ENCODE results near the gene UBE2L3. TPM values are rescaled to one million over a fixed set of nuclear protein-coding genes. Genes with fewer than 3 reads are reported as not detected.
A peak's percentile ranks its signal among the peaks of the same experiment; 100 is the strongest.

The UBE2L3 gene
- total and polyA plus RNA-seq, 2 experiments from 2014 or later: 86.3 to 136 TPM

- TF ChIP-seq CREB1 (CRISPR knock-in tag; IDR thresholded peaks at IDR 0.05; ENCODE audit: low read depth): no peak
Measured at GRCh38 chr22:21665047-21665851, 97.7 kb downstream of the UBE2L3 start (continued).

GRCh38 chr22:21666786-21667185 lies 99.3 kb downstream of the UBE2L3 start:
- peaks cover 14% of the 10 kb centered on the region; the same call in 1 of the 2 replicates for H3K36me3 ChIP-seq (ENCODE audit: insufficient read depth)
- H3K27ac Mint-ChIP-seq: peak overlapping the region; percentile 94; the same call in 1 of the 2 replicates
- peaks cover 11% of the 10 kb centered on the region for H3K27me3 Mint-ChIP-seq (ENCODE audit: insufficient read depth, low read depth, poor library complexity)
- H3K4me1 Mint-ChIP-seq: peaks cover 10% of the 10 kb centered on the region
- no peaks in the 10 kb centered on the region; the same call in 1 of the 3 replicates for H3K9me3 Mint-ChIP-seq
- ATAC-seq: peak; percentile 17
- DNase-seq (ENCODE audit: low spot score): peak; percentile 51
- no peak overlapping the region for H2AFZ ChIP-seq
- H3K4me3 ChIP-seq: peak overlapping the region; percentile 99
- H3K4me1 ChIP-seq (ENCODE audit: insufficient read depth): no peaks in the 10 kb centered on the region
- H3K9me2 ChIP-seq (ENCODE audit: insufficient read depth): no peaks in the 10 kb centered on the region
- no peaks in the 10 kb centered on the region; the same call in 1 of the 2 replicates for H4K20me1 ChIP-seq (replicated peaks; ENCODE audit: insufficient read depth)
- peaks cover 12% of the 10 kb centered on the region; the same call in 2 of the 3 replicates for H3K36me3 Mint-ChIP-seq (ENCODE audit: low read depth)
- H3K27ac ChIP-seq (ENCODE audit: low read depth): peak overlapping the region; percentile 96
- peak overlapping the region; percentile 98 for H3K4me3 Mint-ChIP-seq
- H3F3A ChIP-seq (replicated peaks; ENCODE audit: low read depth): 0 out of 2 replicates have a peak, but pooled peaks cover 9% of the 10 kb centered on the region
- no peaks in the 10 kb centered on the region for H3K27me3 ChIP-seq (ENCODE audit: insufficient read depth)
- H3K79me2 ChIP-seq (replicated peaks; ENCODE audit: insufficient read depth): peaks cover 14% of the 10 kb centered on the region
- H3K4me2 ChIP-seq: peak overlapping the region; percentile 82
- TF ChIP-seq ZNF114 (CRISPR knock-in tag; IDR thresholded peaks at IDR 0.05): no peak
- no peak for TF ChIP-seq REST (IDR thresholded peaks at IDR 0.05; ENCODE audit: unreplicated experiment)
- TF ChIP-seq ZNF331 (CRISPR knock-in tag; IDR thresholded peaks at IDR 0.05; ENCODE audit: low read depth): no peak
- no peak for TF ChIP-seq ZNF462 (CRISPR knock-in tag; IDR thresholded peaks at IDR 0.05)
- no peak for TF ChIP-seq EZH2phosphoT487 (IDR thresholded peaks at IDR 0.05; ENCODE audit: unreplicated experiment)
- no peak for TF ChIP-seq JUNB (IDR thresholded peaks at IDR 0.05; ENCODE audit: unreplicated experiment)
- no peak for TF ChIP-seq EZH2 (IDR thresholded peaks at IDR 0.05; ENCODE audit: low read depth, unreplicated experiment)
- TF ChIP-seq CTCF (conservative IDR thresholded peaks at IDR 0.05; ENCODE audit: low read depth in 2 of 2): no peak
- no peak for TF ChIP-seq NANOG (IDR thresholded peaks at IDR 0.05; ENCODE audit: borderline replicate concordance)
- TF ChIP-seq ETS1 (IDR thresholded peaks at IDR 0.05): no peak
